Gastrocnemius medialis (tissue), 4 donors: ENCODE results near the gene PRKAA1. TPM values are rescaled to one million over a fixed set of nuclear protein-coding genes. Genes with fewer than 3 reads are reported as not detected.
A peak's percentile ranks its signal among the peaks of the same experiment; 100 is the strongest.
"Not testable (repeated sequence)": the region's sequence is repeated elsewhere in the genome, so short reads cannot be mapped to it uniquely, and the experiment has no call there.

ENCODE experiments used
- ATAC-seq, 2 donors: fragments of 150-250 bp; one replicate each; pipeline ENCODE4 v1.9.1; 2016
- DNase-seq, 2 donors: peaks; one replicate each; pipeline ENCODE4 v3.0.0-alpha.2; 2019
- H3K27ac ChIP-seq, 4 donors: fragments of 200-600 bp; sonication (generic); 1 replicate in 1 of 4; 2 replicates in 3 of 4; pipeline ENCODE4 v1.5.1; 2016 to 2018; ENCODE audit warnings: mild to moderate bottlenecking in 2 of 4, moderate library complexity in 1 of 4
- H3K27me3 ChIP-seq, 3 donors: fragments of 200-600 bp; sonication (generic) in 2 of 3; 1 replicate in 1 of 3; 2 replicates in 2 of 3; pipeline versions ENCODE4 v1.5.1 to v1.6.0; 2016 to 2019; ENCODE audit warnings: mild to moderate bottlenecking in 1 of 3, moderate library complexity in 1 of 3
- H3K36me3 ChIP-seq, 2 donors: fragments of 200-600 bp; sonication (generic) in 1 of 2; one replicate each; pipeline ENCODE4 v1.5.1; 2017 to 2018
- H3K4me1 ChIP-seq, 2 donors: fragments of 200-600 bp; sonication (generic) in 1 of 2; one replicate each; pipeline ENCODE4 v1.5.1; 2016 to 2017; ENCODE audit warnings: mild to moderate bottlenecking in 2 of 2
- H3K4me3 ChIP-seq, 4 donors: fragments of 200-600 bp; sonication (generic) in 3 of 4; 1 replicate in 1 of 4; 2 replicates in 3 of 4; pipeline ENCODE4 v1.5.1; 2016 to 2019; ENCODE audit warnings: mild to moderate bottlenecking in 2 of 4
- H3K9me3 ChIP-seq, 3 donors: fragments of 200-600 bp; sonication (generic) in 2 of 3; 1 replicate in 1 of 3; 2 replicates in 2 of 3; pipeline ENCODE4 v1.5.1; 2016 to 2019
- POLR2A ChIP-seq, 2 donors: fragments of 450-650 bp; IDR thresholded peaks; one replicate each; pipeline ENCODE4 v1.6.1; 2017; ENCODE audit warnings: antibody characterized with exemption in 2 of 2, mild to moderate bottlenecking in 2 of 2, moderate library complexity in 2 of 2
- in situ Hi-C, 4 donors: fragments of 200-750 bp; cut with MboI; loops; one replicate each; pipeline versions ENCODE4 v1.15.0 to v1.8.0; 2017; ENCODE audit warnings: low sequenced_read_pairs in 4 of 4
- intact Hi-C: fragments of 100-400 bp; cut with DNase I; formaldehyde crosslinking; loops from one replicate; pipeline ENCODE4 v1.15.1; 2023; ENCODE audit warnings: low total_unique reads
- total RNA-seq, 4 donors: library from RNA; depleted of rRNA; stranded (reverse); fragments of >200 nt; gene quantifications; one replicate each; pipeline versions ENCODE4 v1.1.0 to v1.2.3, GENCODE V29; 2016
- TF ChIP-seq, protein P1 (sequence below), 5 experiments: fragments of 450-650 bp in 3 of 5; fragments of 200-600 bp in 2 of 5; sonication (generic) in 2 of 5; IDR thresholded peaks in 4 of 5; conservative IDR thresholded peaks in 1 of 5; 1 replicate in 4 of 5; 2 replicates in 1 of 5; pipeline ENCODE4 v1.5.1; 2016 to 2019; ENCODE audit warnings: antibody characterized with exemption in 5 of 5, mild to moderate bottlenecking in 3 of 5, moderate library complexity in 3 of 5

Gene PRKAA1
- total RNA-seq, 4 donors from 2014 or later = 26.8 to 51.9 (median 36.9) TPM

DNA sequence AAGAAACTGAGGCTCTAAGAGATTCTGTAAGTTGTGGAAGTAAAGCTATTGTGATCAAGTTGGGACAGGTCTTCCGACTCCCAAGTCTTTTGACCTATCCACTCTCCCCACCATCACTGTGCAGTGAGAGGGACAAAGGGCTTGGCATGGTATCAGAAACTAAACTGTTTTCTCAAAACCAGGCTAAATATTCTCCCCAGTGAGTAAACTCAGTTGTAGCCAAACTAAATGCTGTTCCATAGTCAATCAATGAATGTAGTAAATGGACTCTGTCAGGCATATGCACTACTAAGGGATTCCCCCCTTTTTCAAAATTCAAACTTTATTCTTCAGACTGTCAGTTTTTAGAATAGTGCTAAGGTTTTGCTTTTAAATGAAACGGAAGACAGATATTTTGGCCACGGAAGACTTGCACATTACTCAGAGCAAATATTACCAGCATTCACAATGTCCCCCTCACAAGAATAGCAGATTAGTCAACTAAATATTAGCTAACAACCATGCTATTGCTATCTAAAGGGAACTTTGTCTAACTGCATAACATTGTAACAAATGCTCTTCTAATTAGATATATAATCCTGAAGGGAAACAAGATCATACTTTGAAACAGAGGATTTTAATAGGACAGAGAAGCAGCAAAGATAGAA is 7.1 kb downstream of the PRKAA1 start:
- Histone ChIP-seq H3K4me1 (peaks cover 28 to 30% of the 10 kb centered on the region in 2 donors), H3K9me3 (no peaks in the 10 kb centered on the region), H3K27ac (peak overlapping the region; percentile 4 to 64 (median 42)), H3K27me3 (no peaks in the 10 kb centered on the region), H3K36me3 (no peaks in the 10 kb centered on the region), H3K4me3 (peak overlapping the region in 1 of 4 donors; percentile 0)
- in situ Hi-C loops (no loop called here), intact Hi-C loops (no loop called here)
- no peak for DNase-seq
- no peak for TF ChIP-seq POLR2A (IDR thresholded peaks at IDR 0.05)
- TF ChIP-seq, protein P1, sequence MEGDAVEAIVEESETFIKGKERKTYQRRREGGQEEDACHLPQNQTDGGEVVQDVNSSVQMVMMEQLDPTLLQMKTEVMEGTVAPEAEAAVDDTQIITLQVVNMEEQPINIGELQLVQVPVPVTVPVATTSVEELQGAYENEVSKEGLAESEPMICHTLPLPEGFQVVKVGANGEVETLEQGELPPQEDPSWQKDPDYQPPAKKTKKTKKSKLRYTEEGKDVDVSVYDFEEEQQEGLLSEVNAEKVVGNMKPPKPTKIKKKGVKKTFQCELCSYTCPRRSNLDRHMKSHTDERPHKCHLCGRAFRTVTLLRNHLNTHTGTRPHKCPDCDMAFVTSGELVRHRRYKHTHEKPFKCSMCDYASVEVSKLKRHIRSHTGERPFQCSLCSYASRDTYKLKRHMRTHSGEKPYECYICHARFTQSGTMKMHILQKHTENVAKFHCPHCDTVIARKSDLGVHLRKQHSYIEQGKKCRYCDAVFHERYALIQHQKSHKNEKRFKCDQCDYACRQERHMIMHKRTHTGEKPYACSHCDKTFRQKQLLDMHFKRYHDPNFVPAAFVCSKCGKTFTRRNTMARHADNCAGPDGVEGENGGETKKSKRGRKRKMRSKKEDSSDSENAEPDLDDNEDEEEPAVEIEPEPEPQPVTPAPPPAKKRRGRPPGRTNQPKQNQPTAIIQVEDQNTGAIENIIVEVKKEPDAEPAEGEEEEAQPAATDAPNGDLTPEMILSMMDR (IDR thresholded peaks at IDR 0.05 in 4 of 5, conservative IDR thresholded peaks at IDR 0.05 in 1 of 5) = no peak
- peak in 1 of 2 donors; percentile 51 for ATAC-seq

DNA sequence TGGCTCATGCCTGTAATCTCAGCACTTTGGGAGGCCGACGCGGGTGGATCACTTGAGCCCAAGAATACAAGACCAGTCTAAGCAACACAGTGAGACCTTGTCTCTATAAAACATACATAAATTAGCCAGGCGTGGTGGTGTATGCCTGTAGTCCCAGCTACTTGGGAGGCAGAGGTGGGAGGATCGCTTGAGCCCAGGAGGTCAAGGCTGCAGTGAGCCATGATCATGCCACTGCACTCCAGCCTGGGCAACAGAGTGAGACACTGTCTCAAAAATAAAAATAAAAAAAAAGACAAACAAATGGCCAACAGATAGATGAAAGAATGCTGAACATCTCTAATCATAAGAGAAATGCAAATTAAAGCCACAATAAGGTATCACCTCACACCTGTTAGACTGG is 9.2 kb downstream of the PRKAA1 start:
- H3K27me3 ChIP-seq, intact Hi-C loops, in situ Hi-C loops, H3K36me3 ChIP-seq, ATAC-seq, H3K27ac ChIP-seq, H3K4me3 ChIP-seq, H3K9me3 ChIP-seq, DNase-seq: not testable (repeated sequence)
- peaks cover 22 to 32% of the 10 kb centered on the region in 2 donors for H3K4me1 ChIP-seq

DNA sequence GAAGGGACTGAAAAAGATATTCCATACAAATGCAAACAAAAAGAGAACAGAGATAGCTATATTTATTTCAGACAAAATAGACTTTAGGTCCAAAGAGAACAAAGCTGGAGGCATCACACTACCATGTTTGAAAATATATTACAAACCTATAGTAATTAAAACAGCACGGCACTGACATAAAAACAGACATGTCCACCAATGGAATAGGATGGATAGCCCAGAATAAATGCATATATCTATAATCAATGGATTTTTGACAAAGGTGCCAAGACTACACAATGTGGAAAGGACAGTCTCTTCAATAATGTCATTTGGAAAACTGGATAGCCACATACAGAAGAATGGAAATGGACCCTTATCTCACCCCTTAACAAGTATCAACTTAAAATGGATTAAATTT is 10.2 kb downstream of the PRKAA1 start:
- in situ Hi-C loops (no loop called here), intact Hi-C loops (no loop called here)
- Histone ChIP-seq H3K4me3 (no peak overlapping the region), H3K27ac (no peak overlapping the region), H3K9me3 (no peaks in the 10 kb centered on the region), H3K36me3 (no peaks in the 10 kb centered on the region), H3K4me1 (peaks cover 20 to 33% of the 10 kb centered on the region in 2 donors), H3K27me3 (no peaks in the 10 kb centered on the region)
- ATAC-seq (no peak), DNase-seq (no peak)
- TF ChIP-seq POLR2A (IDR thresholded peaks at IDR 0.05) = no peak
- TF ChIP-seq, protein P1 (IDR thresholded peaks at IDR 0.05 in 4 of 5, conservative IDR thresholded peaks at IDR 0.05 in 1 of 5) = no peak

DNA sequence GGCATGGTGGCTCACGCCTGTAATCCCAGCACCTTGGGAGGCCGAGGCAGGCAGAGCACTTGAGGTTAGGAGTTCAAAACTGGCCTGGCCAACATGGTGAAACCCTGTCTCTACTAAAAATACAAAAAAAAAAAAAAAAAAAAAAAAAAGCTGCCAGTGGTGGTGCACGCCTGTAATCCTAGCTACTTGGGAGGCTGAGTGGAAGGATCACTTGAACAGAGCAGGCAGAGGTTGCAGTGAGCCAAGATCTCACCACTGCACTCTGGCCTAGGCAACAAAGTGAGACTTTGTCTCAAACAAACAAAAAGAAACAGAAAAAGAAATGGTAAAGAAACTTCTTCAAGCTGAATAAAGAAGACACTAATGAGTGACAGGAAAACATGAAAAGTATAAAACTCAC is 11.5 kb downstream of the PRKAA1 start:
- H3K9me3 ChIP-seq, DNase-seq, intact Hi-C loops, H3K36me3 ChIP-seq, ATAC-seq, H3K27ac ChIP-seq, H3K27me3 ChIP-seq, H3K4me3 ChIP-seq, in situ Hi-C loops: not testable (repeated sequence)
- H3K4me1 ChIP-seq = peaks cover 26 to 39% of the 10 kb centered on the region in 2 donors

DNA sequence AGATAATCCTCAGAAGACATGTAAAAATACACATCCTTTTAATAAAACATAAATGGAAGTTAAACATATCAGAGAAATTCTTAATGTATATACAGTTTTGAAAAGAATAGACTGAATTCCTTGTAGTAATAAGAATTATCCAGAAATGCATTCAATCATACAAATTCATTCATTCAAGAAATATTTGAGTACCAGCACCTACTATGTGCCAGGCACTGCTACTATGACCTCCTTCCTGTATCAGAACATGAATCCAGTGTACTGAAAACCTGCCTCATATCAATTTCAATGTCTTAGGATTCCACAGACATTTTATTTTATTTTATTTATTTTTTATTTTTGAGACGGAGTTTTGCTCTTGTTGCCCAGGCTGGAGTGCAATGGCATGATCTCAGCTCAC is 13.3 kb downstream of the PRKAA1 start:
- H3K27me3 ChIP-seq = no peaks in the 10 kb centered on the region
- ATAC-seq (no peak), DNase-seq (no peak)
- no peaks in the 10 kb centered on the region for H3K9me3 ChIP-seq
- H3K4me3 ChIP-seq = no peak overlapping the region
- H3K27ac ChIP-seq = no peak overlapping the region
- peaks cover 27 to 31% of the 10 kb centered on the region in 2 donors for H3K4me1 ChIP-seq
- in situ Hi-C loops (no loop called here), intact Hi-C loops (no loop called here)
- no peak for TF ChIP-seq POLR2A (IDR thresholded peaks at IDR 0.05)
- TF ChIP-seq, protein P1 (IDR thresholded peaks at IDR 0.05 in 4 of 5, conservative IDR thresholded peaks at IDR 0.05 in 1 of 5) = no peak
- no peaks in the 10 kb centered on the region for H3K36me3 ChIP-seq
